GM18502 (cell line): ENCODE results near the gene MBNL1.

Experiments used
- ATAC-seq: cut with Tn5 transposase; IDR thresholded peaks from one replicate; pipeline ENCODE4 v1.9.1; 2021; ENCODE audit warnings: mild to moderate bottlenecking; ENCODE audit not compliant: unreplicated experiment, poor library complexity

The MBNL1 gene

GRCh38 chr3:152293347-152294006 is 24.7 kb downstream of the MBNL1 start:
- ATAC-seq = no peak

GRCh38 chr3:152295344-152295743 is 26.6 kb downstream of the MBNL1 start:
- ATAC-seq = no peak

GRCh38 chr3:152295806-152296205 is 27.1 kb downstream of the MBNL1 start:
- ATAC-seq = no peak

GRCh38 chr3:152296382-152296781 is 27.7 kb downstream of the MBNL1 start:
- ATAC-seq = no peak

DNA sequence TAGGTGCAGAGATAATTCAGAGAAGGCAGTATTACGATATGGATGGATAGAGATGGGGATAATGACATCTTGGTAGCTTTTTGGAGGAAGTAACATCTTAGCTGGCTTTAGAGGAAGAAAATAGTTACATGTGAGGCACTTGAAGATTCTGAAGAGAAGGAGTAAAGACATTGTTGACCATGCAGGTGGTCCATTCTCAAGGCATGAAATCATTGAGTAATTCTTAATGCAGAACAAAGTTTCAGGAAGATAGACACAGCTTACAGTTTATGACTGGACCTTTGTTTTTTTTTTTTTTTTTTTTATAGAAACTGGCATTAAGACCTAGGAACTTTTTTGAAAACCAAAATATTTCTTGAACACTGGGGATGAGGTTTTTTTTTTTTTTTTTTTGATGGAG is 28.2 kb downstream of the MBNL1 start:
- no peak for ATAC-seq

- peak; percentile 62 for ATAC-seq
Observed at GRCh38 chr3:152298393-152299248, 29.9 kb downstream of the MBNL1 start.

DNA sequence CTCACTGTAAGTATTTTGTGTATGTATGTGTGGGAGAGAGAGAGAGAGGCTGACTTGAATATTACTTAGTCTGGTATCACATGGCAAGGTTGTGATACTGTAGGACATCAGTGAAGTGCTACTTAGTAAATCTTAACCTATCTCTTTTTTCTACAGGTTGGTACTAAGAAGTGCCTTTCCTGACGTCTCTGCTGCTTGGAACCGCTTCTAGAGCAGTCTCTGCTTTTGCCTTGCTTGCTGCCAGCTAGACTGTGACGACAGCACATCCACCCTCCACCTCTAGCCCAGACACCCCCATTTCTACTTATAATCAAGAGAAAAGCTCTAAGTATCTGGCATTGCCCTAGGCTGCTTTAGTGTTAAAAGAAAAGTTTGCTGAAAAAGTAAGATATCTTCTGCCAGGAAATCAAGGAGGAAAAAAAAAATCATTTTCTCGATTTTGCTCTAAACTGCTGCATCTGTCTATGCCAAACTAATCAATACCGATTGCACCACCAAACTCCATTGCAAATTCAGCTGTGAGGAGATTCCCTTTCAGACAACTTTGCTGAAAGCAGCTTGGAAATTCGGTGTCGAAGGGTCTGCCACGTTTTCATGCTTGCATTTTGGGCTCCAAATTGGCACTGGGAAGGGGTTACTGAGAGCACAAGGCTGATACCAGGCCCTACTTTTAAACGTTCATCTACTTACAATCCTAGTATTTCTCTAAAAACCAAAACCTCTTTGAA is 30.7 kb downstream of the MBNL1 start:
- ATAC-seq = no peak

GRCh38 chr3:152300029-152300731 is 31.5 kb downstream of the MBNL1 start:
- ATAC-seq = no peak

- ATAC-seq = no peak
Observed at GRCh38 chr3:152301745-152302181, 33.0 kb downstream of the MBNL1 start.

DNA sequence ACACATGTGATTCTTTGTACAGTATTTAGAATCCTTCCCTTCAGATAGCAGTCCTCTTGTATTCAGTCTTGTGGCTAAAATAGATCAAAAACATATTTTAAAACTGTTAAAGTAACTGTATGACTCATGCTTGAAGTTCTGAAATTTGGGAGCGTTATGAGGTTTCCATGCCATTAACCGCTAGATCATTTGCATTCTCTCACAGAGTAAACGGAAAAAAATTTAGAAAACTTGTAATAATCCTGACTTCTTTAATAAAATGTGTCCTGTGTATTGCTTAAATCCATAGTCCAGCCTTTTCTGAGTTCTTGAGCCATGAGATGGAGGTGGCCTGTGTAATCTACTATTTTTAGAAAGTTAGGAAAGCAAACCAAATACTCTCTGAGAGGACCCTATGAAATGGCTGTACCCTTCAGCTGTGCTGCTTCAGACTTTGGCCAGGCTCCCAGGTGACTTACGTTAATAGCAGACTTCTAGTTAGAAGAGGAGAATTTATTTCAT is 33.8 kb downstream of the MBNL1 start:
- ATAC-seq = peak; percentile 71

DNA sequence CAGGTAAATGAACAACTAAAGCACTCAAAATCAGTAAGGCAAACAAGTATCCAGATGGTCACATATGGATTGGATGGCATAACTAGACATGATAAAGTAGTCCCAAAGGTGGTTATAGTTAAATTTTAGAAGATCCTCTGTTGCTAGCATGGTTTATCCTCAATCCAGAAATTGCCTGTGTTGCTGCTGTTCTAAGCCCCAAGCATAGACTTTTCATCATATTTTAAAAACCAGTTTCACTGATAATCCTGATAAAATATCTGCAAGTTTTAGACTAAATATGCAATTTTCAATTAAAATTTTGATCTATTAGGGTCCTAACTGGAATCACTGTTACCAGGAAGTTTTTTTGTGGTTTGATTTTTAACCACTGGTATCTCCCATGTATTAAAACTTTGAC is 35.4 kb downstream of the MBNL1 start:
- ATAC-seq = no peak

GRCh38 chr3:152305075-152305474 is 36.3 kb downstream of the MBNL1 start:
- ATAC-seq = no peak

DNA sequence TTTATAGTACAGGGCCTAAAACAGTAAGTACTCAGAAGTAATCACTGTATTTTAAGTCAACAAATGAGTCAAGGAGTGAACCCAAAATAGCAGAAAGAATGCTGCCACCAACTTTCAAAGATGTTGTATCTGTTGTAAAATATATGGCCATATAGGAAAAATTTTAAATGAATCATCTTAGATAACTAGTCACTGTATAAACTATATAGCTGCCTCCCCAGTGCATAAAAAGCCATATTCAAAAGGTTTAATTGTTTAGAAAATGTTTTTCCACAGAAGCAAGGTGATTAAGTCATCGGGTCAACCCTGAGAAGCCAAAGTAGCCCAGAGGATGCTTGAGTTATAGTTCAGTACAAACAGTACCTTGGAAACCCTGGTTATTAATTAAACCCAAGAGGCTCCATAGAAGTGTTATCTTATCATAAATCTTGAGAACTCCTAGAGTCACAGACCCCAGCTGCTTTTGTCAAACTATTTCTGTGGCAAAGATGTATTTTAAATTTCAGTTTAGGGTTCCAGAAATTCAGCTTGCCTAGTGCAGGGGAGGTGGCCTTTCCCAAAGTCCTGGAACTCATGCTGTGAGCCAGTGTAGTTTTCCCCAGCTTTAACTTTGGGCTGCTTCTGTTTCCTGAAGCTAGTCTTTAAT is 39.2 kb downstream of the MBNL1 start:
- no peak for ATAC-seq

- ATAC-seq = no peak
Observed at GRCh38 chr3:152308475-152308844, 39.7 kb downstream of the MBNL1 start.

- ATAC-seq = no peak
Observed at GRCh38 chr3:152309031-152309430, 40.3 kb downstream of the MBNL1 start.

DNA sequence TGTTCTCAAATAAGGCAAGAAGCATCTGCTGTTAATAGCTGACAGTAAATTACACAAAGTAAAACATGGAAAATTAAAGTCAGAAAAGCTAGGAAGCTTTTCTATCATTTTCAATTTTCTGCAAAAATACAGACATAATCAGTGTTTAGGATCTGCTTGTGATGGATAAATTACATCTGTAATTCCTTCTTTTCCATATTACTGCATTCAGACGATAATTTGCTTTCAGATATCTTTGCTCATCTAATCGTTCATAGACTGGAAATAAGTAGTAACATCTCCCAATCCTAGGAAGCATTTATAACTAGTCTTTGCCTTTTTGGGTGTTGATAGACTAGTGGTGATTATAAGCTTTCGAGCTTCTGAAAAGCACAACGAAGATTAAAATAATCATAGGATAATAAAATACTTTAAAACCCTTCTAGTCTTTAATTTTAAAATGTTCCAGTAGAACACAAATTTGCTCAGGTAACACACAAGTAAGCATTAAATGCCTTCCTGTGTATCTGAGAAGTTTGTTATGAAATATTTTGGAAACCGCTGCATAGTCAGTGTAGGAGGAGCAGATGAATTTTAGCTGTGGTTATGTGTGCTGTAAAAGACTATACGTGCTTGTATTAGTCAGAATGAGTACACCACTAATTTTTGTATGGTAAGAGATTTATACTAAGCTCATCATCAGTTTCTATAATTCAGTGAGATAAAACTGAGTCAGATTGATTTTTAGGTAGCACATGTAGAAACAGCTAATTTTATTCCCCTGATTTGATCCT is 41.0 kb downstream of the MBNL1 start:
- ATAC-seq = no peak

DNA sequence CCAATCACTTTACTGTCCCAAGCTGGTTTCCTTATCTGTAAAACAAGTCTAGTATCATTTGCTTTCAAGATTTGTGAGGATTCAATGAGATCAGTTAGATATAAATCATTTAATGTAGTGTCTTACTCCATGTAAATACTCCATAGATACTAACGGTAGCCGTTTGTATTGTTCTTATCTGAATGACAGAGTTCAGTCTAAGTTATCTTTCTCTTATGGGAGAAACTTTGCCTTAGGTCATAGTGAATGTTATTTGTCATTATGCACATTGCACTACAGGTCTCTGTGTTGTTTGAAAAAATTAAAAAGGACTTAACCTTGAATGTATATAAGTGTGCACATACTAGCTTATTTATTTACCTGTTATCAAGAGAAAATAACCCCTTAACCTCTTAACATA is 44.7 kb downstream of the MBNL1 start:
- no peak for ATAC-seq

DNA sequence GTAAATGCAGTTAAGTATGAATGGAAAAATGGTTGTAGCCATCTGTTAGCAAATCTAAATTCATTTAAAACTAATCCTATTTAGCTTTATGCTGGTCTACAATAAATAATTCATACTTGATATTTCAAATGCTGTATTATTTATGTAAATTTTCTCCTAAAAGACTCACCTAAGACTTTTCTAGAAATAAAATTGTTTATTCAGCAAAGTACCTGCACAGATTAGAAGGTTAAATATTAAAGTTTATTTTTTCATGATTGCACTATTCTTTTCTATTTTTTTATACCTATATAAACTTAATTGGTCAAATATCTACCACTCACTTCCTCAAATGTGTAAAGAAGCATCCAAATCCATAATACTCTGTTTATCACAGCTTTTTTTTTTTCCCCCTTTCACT is 45.2 kb downstream of the MBNL1 start:
- no peak for ATAC-seq

DNA sequence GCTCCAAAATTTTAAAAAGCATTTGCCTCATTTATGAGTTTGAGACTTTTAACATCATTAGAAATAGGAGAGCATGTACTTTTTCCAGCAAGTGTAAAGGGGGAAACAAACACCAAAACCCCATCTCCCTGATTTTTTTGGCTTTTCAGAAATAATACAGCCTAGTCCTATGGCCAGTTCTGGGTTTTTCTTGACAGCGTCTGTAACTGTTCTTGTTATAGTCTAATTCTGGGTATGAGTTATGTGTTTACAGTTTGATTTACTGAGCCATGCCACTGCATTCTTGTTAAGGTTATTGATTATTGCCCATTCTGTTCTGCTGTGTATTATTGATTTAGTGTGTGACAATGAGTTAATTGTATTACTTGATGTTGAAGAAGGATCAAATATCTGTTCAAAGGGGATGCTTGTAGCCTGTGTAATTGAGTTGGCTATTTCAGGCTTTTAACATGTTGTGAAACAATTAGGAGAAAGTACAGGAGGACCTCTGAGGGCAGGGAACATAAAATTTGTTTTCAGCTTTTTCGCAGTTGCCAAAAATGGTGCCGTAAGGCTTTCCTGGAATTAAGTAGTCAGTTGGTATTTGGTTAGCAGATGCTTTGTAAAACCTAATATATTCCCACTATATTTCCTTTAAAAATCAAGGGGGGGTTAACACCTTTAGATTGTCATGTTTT is 46.1 kb downstream of the MBNL1 start:
- ATAC-seq = no peak
